Skeletal muscle tissue (tissue), 4 donors: ENCODE data around the gene DIRAS2. TPM values are rescaled to one million over a fixed set of nuclear protein-coding genes. Genes with fewer than 3 reads are reported as not detected.

Experiments used
- H3K27ac ChIP-seq: one replicate; pipeline ENCODE4 v1.7.0; 2013; ENCODE audit warnings: mild to moderate bottlenecking, low read depth, low read length, inconsistent platforms
- H3K27me3 ChIP-seq, 3 donors: one replicate each; pipeline ENCODE4 v1.7.0; 2013; ENCODE audit warnings: low read length in 3 of 3; ENCODE audit not compliant: control insufficient read depth in 3 of 3, insufficient read depth in 3 of 3
- H3K36me3 ChIP-seq, 3 donors: one replicate each; pipeline ENCODE4 v1.7.0; 2013; ENCODE audit warnings: low read length in 3 of 3; ENCODE audit not compliant: control insufficient read depth in 3 of 3, insufficient read depth in 3 of 3
- H3K4me1 ChIP-seq, 3 donors: one replicate each; pipeline ENCODE4 v1.7.0; 2013; ENCODE audit warnings: low read length in 3 of 3, mild to moderate bottlenecking in 3 of 3; ENCODE audit not compliant: control insufficient read depth in 3 of 3, insufficient read depth in 3 of 3
- H3K4me3 ChIP-seq, 3 donors: one replicate each; pipeline ENCODE4 v1.7.0; 2013; ENCODE audit warnings: low read length in 3 of 3
- H3K9ac ChIP-seq, 3 donors: one replicate each; pipeline ENCODE4 v1.7.0; 2013; ENCODE audit warnings: low read length in 3 of 3, mild to moderate bottlenecking in 3 of 3, moderate library complexity in 2 of 3, low read depth in 1 of 3
- H3K9me3 ChIP-seq, 3 donors: one replicate each; pipeline ENCODE4 v1.7.0; 2013; ENCODE audit warnings: low read length in 3 of 3; ENCODE audit not compliant: control insufficient read depth in 3 of 3
- total RNA-seq: library from RNA; depleted of rRNA; stranded (reverse); fragments of >200 nt; gene quantifications from one replicate; pipeline ENCODE4 v1.2.3, GENCODE V29; 2014
- donor health status: Osteomylitis.

The DIRAS2 gene
- total RNA-seq, 1 donor from 2014 or later, result 0.52 TPM

- Histone ChIP-seq H3K4me1 (no peaks in the 10 kb centered on the region), H3K9ac (no peak overlapping the region), H3K4me3 (no peak overlapping the region), H3K9me3 (peaks cover 2 to 8% (median 2%) of the 10 kb centered on the region in 3 donors), H3K27ac (no peak overlapping the region), H3K36me3 (no peaks in the 10 kb centered on the region), H3K27me3 (no peaks in the 10 kb centered on the region)
Observed at GRCh38 chr9:90651246-90651645, 8.6 kb upstream of the DIRAS2 start.

DNA sequence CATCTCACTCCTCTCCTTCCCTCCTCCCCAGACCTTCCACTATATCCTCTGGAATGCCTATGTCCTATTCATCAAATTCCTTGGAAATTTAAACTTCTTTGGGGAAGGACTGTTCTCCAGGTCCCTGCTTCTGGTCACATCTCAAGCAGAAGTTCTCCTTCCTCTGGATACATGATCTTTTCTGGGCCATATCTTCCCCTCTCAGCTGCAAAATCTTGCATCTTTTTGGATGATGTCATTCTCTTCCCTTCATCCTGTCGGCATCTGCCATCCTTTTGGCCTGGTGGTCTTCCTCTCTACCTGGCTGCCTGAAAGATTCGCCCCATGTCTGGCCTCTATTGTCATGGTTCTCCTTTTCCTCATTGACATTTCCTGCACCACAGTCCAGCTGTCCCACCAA lies 5.2 kb upstream of the DIRAS2 start:
- Histone ChIP-seq H3K9me3 (peaks cover 2 to 8% (median 2%) of the 10 kb centered on the region in 3 donors), H3K27me3 (peaks cover 4 to 17% (median 5%) of the 10 kb centered on the region in 3 donors), H3K36me3 (no peaks in the 10 kb centered on the region), H3K4me3 (no peak overlapping the region), H3K4me1 (peaks cover under 1 to 2% (median 2%) of the 10 kb centered on the region in 3 donors), H3K27ac (no peak overlapping the region), H3K9ac (no peak overlapping the region)

DNA sequence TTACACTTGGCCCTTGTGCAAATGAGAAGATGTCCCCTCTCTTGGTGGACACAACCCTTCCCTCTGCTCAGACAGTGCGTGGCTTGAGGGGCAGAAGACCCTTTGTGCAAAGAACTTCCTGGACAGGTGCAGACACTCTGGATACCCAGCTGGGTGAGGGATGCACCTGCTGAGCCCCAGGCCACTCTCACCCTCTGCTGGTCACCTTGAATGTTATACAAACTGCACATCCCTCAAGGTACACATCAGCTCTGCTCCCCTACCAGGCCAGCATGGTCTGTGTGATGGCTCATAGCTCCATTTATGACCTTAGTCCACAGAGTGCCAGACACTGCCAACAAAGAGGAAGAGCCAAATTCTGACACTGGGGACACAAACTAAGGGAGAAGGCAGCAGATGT lies 3.1 kb upstream of the DIRAS2 start:
- H3K9me3 ChIP-seq, result peaks cover 2 to 4% (median 2%) of the 10 kb centered on the region in 3 donors
- H3K36me3 ChIP-seq, result no peaks in the 10 kb centered on the region
- no peak overlapping the region for H3K4me3 ChIP-seq
- H3K27me3 ChIP-seq, result peaks cover 9 to 34% (median 14%) of the 10 kb centered on the region in 3 donors
- H3K4me1 ChIP-seq, result peaks cover 5 to 11% (median 7%) of the 10 kb centered on the region in 3 donors
- H3K27ac ChIP-seq, result no peak overlapping the region
- no peak overlapping the region for H3K9ac ChIP-seq

- Histone ChIP-seq H3K36me3 (no peaks in the 10 kb centered on the region), H3K4me3 (no peak overlapping the region), H3K27me3 (peaks cover 9 to 34% (median 14%) of the 10 kb centered on the region in 3 donors), H3K27ac (no peak overlapping the region), H3K9ac (no peak overlapping the region), H3K9me3 (no peaks in the 10 kb centered on the region), H3K4me1 (peaks cover 5 to 11% (median 7%) of the 10 kb centered on the region in 3 donors)
Observed at GRCh38 chr9:90641884-90642487, 638 bp downstream of the DIRAS2 start.

- Histone ChIP-seq H3K9ac (no peak overlapping the region), H3K27me3 (peaks cover 9 to 33% (median 14%) of the 10 kb centered on the region in 3 donors), H3K9me3 (no peaks in the 10 kb centered on the region), H3K4me1 (peaks cover 5 to 11% (median 7%) of the 10 kb centered on the region in 3 donors), H3K4me3 (no peak overlapping the region), H3K36me3 (no peaks in the 10 kb centered on the region), H3K27ac (no peak overlapping the region)
Observed at GRCh38 chr9:90641086-90641485, 1.5 kb downstream of the DIRAS2 start.

DNA sequence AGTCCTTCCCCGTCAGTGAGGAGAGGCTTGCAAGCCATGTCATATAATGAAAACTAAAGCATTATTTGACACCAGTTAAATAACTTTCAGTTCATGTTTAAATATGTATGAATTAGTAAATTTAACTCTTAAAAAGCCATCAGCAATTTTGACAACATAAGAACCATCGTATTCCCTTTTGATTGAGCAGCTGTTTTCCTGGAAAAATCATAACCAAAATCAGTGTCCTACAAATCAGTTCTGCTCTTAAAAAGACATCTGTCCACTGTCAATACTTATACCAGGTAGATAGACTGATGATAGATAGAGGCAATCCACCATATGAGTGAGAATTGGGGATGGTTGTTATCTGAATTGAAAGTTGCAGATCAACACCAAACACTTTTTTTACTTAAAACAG lies 2.3 kb downstream of the DIRAS2 start:
- H3K4me3 ChIP-seq, result no peak overlapping the region
- H3K9ac ChIP-seq, result no peak overlapping the region
- H3K27ac ChIP-seq, result no peak overlapping the region
- H3K9me3 ChIP-seq, result no peaks in the 10 kb centered on the region
- no peaks in the 10 kb centered on the region for H3K36me3 ChIP-seq
- H3K27me3 ChIP-seq, result peaks cover 9 to 28% (median 11%) of the 10 kb centered on the region in 3 donors
- H3K4me1 ChIP-seq, result peaks cover 5 to 11% (median 7%) of the 10 kb centered on the region in 3 donors

DNA sequence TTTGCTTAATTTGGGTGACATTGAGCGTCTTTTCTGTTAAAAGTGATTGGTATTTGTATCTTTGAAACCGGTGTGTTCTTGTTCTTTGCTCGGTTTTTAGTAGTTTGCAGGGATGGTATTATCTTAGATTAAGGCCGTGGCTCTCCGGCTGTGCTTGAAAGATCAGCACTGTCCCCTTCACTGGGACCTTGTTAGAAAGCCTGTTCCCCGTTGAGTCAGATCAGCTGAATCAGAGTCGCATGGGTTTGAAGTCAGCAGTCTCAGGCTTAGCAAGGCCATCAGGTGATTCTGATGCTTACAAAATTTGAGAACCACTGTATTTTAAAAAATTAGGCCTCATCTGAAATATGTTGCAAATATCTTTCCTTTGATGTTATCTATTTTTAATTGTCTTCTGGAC lies 5.0 kb downstream of the DIRAS2 start:
- Histone ChIP-seq H3K27ac (no peak overlapping the region), H3K4me1 (peaks cover 3 to 6% (median 3%) of the 10 kb centered on the region in 3 donors), H3K9ac (no peak overlapping the region), H3K4me3 (no peak overlapping the region), H3K9me3 (no peaks in the 10 kb centered on the region), H3K36me3 (no peaks in the 10 kb centered on the region), H3K27me3 (peaks cover 4 to 16% (median 8%) of the 10 kb centered on the region in 3 donors)

DNA sequence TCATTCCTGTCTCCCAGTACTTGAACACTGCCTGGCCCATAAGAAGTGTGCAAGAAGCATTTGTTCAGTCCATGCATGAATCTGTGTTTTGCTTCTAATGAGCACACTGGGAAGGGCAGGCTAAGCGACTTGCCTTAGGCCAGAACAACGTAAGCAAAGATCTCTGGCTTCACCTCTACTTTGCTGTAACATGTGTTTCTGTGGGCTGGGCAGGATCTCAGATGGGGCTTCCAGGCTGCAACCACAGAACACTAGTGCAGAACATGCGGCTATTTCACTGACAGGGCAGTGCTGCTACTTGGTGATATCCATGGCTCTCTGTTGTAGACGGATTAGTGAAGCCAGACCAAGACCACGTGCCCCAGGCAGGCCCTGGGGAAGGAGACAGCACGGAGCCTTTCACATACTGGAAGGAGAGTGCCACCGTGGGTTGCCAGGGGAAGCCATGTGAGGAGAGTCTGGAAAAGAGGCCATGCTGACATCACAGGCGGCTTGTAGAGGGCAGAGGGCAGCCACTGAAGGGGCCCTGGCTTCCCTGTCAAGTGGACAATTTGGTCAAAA lies 9.9 kb downstream of the DIRAS2 start:
- no peak overlapping the region for H3K4me3 ChIP-seq
- H3K9me3 ChIP-seq, result no peaks in the 10 kb centered on the region
- H3K27ac ChIP-seq, result no peak overlapping the region
- no peak overlapping the region for H3K9ac ChIP-seq
- H3K27me3 ChIP-seq, result no peaks in the 10 kb centered on the region
- H3K4me1 ChIP-seq, result no peaks in the 10 kb centered on the region
- H3K36me3 ChIP-seq, result no peaks in the 10 kb centered on the region

DNA sequence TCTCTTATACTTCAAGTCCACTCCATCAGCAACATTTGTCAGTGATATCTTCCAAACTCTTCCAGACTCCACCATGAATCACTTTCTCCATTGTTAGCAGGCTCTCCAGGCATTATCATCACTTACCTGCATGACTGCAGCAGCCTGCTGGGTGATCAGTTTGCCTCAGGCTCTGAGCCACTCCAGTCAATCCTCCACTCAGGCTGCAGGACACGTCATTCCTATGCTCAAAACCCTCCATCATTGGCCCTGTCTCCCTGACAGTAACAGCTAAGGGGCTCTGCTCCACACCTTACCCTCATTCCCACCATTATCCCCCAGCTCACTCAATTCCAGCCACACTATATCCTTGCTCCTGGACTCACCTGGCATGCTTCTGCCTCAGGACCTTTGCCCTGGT lies 10.7 kb downstream of the DIRAS2 start:
- H3K9ac ChIP-seq, result no peak overlapping the region
- H3K4me1 ChIP-seq, result no peaks in the 10 kb centered on the region
- no peak overlapping the region for H3K27ac ChIP-seq
- no peaks in the 10 kb centered on the region for H3K36me3 ChIP-seq
- H3K27me3 ChIP-seq, result no peaks in the 10 kb centered on the region
- H3K9me3 ChIP-seq, result no peaks in the 10 kb centered on the region
- no peak overlapping the region for H3K4me3 ChIP-seq

GRCh38 chr9:90629991-90630390 lies 12.6 kb downstream of the DIRAS2 start:
- H3K36me3 ChIP-seq, result no peaks in the 10 kb centered on the region
- no peaks in the 10 kb centered on the region for H3K4me1 ChIP-seq
- H3K27me3 ChIP-seq, result no peaks in the 10 kb centered on the region
- H3K9me3 ChIP-seq, result no peaks in the 10 kb centered on the region
- H3K27ac ChIP-seq, result no peak overlapping the region
- no peak overlapping the region for H3K9ac ChIP-seq
- H3K4me3 ChIP-seq, result no peak overlapping the region
